Forelimb muscle (tissue), 1 donor: ENCODE results near the gene KCNG4. TPM values are rescaled to one million over a fixed set of nuclear protein-coding genes. Genes with fewer than 3 reads are reported as not detected.
"Not testable (repeated sequence)": the region's sequence is repeated elsewhere in the genome, so short reads cannot be mapped to it uniquely, and the experiment has no call there.

Source experiments
- DNase-seq: peaks from one replicate; pipeline ENCODE4 v3.0.0-alpha.2; 2013; ENCODE audit warnings: low read depth
- polyA plus RNA-seq: library from polyadenylated mRNA; unstranded; fragments of 120-200 nt; gene quantifications from one replicate; pipeline ENCODE4 v1.2.1, GENCODE V29; 2013; ENCODE audit not compliant: insufficient read length

Gene KCNG4
- polyA plus RNA-seq, 1 donor = 0.03 TPM

DNA sequence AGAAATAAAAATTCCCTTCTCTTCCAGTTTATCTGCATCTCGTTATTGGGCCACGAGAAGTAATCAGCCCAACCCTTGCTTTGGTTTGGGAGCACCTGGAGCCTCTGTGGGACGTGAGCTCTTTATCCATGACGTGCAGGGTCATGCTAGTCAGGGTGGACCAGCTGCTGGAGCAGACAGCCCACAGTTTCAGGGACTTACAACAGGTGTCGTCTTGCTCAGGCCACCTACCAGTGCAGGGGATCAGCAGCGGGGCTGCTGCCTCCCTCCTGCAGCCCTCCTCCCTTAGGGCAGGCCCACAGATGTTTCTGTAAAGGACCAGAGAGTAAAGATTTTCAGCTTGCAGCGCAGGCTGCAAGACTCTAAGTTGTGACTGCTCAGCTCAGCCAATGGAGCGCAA, 31.9 kb downstream of the KCNG4 start:
- DNase-seq = no peak

DNA sequence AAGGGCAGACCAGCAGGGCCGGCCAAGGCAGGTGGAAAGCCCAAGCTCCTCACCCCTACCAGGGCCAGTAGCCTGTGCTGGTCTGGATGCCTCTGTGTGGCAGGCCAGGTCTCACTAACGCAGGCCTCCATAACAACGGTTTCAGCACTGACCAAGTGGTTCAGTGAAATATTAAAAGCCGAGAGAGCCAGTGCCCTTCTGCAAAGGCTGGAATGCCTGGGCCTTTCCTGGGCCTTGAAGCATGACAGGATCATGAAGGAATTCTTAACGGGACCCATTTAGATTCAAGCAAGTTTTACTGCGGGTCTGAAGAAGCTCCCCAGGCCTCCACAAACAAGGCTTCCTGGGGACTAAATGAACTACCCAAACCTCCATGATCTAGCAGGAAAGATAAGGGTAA, 32.6 kb downstream of the KCNG4 start:
- DNase-seq = no peak

DNA sequence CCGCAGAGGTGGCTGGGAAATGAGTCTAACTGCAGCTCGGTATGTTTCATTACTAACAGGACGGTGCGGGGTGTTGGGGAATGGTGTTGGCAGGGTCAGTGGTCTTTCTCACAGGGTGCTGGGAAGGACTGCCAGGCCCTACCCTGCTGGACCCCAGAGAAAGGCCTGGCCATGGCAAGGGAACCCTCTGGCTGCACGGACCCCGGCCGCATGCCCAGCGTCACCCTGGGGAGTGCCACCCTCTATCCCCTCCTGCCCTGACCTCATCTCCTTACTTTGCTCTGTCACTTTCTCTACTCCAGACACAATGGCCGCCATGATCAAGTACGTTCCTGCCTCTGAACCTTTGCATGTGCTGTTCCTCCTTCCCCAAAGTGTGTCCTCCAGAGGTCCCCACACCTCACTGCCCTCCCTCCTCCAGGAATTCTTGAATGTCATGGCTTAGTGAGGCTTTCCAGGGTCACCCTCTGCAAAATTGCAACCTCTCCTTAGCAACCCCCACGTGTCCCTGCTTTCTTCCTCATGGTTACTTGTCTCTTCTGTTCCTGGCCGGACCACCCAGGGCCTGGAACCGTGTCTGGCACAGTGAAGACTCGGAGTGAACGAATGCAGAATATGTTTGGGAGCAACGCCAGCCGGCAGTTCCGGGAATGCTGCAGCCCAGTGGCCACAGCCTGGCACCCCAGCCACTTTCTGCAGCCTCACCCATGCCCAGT, 33.7 kb downstream of the KCNG4 start:
- no peak for DNase-seq

DNA sequence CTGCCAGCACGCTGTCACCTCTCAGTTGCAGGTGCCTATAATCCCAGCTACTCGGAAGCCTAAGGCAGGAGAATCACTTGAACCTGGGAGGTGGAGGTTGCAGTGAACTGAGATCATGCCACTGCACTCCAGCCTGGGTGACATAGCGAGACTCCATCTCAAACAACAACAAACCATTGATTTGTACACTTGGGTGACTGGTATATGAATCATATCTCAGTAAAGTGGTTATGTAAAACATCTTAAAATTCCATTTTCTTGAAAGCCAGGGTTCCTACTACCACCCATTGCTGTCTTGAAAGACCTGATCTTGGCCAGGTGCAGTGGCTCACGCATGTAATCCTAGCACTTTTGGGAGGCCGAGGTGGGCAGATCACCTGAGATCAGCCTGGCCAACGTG, 34.7 kb downstream of the KCNG4 start:
- DNase-seq = not testable (repeated sequence)

DNA sequence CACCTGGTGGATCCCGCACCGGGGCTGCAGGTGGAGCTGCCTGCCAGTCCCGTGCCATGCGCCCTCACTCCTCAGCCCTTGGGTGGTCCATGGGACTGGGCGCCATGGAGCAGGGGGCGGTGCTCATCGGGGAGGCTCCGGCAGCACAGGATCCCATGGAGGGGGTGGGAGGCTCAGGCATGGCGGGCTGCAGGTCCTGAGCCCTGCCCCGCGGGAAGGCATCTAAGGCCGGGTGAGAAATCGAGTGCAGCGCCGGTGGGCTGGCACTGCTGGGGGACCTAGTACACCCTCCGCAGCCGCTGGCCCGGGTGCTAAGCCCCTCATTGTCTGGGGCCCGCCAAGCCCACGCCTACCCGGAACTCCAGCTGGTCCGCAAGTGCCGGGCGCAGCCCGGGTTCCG, 35.3 kb downstream of the KCNG4 start:
- not testable (repeated sequence) for DNase-seq

DNA sequence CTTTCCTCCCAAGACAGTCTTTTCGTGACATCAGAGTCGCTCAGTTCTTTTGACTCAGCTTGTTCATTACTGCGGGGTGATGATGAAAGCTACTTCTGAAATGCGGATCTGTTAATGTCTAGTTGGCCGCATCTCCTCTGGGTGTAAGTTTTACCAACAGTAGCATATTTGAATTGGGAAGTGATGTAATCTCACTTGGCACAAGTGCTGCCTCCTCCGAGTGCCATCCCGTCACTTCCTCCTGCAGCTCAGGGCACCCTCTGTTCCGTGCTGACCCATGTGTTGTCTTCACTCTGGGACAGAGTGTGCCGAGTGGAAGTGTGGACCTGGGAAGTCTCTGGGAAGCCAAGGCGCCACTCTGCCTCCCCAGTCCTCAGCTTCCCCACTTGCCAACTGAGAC, 40.0 kb downstream of the KCNG4 start:
- no peak for DNase-seq

DNA sequence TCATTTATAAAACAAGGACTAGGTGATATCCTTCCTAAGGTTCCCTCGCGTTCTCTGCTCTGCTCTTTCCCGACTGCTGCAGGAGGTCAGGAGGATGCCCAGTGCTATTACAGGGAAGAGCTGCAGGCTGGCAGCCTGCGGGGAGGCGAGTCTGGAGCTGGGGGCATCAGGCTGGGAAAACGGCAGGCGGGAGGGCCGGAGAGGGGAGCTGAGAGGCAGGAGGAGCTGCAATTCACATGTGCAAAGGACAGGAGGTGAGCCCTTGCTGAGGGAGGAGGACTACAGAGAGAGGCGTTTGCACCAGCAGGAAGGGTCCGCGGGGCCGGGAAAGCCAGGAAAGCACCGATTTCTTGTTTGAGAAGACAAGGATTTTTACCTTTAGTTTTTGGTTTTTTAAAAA, 40.7 kb downstream of the KCNG4 start:
- no peak for DNase-seq

DNA sequence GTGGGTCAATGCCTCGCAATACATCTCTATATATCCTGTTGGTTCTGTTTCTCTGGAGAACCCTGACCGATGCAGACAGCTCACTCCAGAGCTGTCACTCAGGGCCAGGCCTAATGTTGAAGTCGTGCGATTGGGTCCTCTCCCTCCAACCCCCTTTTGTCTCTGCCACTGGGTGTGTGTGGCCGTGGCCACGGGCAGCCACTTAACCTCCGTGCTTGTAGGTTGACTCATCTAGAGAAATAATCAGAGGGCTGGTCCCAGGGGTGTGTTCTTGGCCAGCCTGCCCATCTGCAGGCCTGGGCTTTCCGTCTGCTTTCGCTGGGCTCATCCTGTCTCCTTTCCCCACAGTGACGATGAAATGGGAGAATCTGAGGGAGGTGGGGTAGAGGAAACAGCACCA, 41.4 kb downstream of the KCNG4 start:
- no peak for DNase-seq

DNA sequence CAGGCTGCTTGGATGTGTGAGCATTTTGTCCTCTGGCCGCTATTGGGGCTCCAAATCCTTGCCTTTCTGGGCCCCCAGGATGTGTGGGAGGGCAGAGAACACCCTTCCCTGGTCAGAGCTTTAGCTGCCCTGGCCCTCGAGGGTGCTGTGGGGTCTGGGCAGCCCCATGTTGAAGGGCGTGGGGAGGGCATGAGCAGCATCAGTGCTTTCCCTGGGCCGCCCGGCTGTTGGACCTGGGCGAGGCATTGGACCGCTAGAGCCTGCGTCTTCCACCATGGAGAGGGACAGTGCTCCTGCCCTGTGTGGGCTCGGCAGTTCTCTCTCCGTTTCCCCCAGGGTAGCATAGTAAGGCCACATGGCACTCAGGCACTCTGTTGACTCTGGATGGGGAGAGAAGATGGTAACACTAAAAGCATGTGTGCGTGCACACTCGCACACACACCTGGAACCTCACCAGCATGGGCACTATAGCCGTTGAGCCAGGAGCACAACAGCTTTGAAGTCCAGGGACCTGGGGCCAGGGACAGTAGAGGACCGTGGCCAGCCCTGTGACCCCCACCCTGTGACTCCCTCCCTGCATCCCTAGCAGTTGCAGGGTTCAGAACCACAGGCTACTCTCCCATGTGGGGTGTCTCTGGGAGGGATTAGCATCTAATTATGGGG, 42.2 kb downstream of the KCNG4 start:
- no peak for DNase-seq

DNA sequence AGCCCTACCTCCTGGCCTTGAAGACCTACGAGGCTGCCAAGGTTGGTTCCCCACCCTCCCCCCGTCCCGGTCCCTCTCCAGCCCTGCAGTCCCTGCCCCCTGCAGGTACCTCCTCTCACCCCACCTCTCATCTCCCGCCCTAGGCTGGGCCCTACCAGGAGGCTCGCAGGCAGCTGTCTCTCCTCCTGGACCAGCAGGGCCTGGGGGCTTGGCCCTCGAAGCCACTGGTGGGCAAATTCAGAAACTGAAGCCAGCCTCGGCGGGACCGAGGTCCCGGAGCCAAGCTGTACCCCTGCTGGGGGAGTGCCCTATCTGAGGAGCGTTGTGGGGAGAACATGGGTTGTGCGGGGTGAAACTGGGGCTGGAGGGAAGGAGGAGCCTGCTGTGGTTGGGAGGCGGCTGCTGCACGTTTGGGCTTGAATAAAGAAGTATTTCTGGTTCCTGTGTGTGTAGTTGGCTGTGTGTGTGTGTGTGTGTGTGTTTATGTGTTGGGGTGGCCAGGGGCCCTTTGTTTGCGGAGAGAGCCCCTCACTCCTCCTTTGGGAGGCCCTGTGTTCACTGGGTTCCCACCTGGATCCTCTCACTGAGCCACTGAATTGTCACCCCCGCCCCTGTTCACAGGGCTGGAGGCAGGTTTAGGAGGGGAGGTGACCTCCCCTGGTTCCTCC, 43.0 kb downstream of the KCNG4 start:
- DNase-seq = no peak

DNA sequence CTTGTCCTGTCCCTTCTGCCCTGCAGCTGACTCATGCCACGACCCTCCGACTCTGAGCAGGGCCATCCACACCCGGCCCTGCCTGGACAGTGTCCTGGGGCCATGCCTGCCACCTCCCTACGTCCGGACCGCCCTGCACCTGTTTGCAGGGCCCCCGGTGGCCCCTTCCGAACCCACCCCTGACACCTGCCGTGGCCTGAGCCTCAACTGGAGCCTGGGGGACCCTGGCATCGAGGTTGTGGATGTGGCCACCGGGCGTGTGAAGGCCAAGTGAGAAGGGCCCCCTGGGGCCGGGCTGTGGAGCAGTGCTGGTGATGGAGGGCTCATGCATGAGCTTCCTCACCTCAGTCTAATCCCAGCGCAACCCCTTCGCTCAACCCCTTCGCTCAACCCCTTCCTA, 43.7 kb downstream of the KCNG4 start:
- no peak for DNase-seq

DNA sequence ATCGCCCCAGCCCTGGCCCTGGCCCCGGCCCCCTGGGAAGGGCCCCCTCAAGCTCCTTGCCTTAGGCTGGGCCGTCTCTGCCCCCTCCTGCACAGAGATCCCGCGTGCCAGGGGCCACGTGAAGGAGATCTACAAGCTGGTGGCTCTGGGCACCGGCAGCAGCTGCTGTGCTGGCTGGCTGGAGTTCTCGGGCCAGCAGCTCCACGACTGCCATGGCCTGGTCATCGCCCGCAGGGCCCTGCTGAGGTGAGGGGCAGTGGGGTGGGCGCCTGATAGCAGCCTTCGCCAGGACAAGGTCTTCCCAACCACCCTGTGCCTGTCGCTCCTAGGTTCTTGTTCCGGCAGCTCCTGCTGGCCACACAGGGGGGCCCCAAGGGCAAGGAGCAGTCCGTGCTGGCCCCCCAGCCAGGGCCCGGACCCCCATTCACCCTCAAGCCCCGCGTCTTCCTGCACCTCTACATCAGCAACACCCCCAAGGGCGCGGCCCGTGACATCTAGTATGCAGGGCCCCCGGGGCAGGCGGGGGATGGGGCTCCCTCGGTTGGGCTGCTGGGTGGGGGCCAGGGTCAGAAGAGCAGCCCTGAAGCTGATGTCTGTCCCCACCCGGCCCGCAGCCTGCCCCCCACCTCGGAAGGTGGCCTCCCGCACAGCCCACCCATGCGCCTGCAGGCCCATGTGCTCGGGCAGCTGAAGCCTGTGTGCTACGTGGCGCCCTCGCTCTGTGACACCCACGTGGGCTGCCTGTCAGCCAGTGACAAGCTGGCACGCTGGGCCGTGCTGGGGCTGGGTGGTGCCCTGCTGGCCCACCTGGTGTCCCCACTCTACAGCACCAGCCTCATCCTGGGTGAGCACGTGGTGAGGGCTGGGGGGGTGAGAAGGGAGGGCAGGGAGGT, 44.4 kb downstream of the KCNG4 start:
- DNase-seq = no peak

DNA sequence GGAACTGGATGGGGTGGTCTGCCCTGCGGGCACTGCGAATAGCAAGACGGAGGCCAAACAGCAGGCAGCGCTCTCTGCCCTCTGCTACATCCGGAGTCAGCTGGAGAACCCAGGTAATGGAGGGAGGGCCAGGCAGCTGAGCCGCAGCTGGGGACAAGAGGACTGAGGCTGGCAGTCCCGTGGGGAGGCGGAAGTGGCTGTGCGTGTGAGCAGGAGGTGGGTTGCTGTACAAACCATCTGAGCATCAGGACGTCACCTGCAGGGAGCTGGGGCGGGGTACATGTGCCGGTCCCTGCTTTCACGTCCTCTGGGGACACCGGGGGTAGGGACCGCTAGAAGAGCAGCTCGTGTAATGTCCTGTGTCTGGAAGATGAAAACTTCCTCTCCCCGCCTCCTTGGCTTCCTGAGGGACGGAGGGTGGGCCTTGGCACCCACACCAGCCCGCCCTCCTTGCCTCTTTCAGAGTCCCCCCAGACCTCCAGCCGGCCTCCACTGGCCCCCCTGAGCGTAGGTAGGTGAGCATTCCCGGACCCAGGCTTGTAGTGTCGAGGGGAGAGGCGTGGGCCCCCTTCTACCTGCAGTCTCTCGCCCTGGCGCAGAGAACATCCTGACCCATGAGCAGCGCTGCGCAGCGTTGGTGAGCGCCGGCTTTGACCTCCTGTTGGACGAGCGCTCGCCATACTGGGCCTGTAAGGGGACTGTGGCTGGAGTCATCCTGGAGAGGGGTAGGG, 45.2 kb downstream of the KCNG4 start:
- DNase-seq = no peak

DNA sequence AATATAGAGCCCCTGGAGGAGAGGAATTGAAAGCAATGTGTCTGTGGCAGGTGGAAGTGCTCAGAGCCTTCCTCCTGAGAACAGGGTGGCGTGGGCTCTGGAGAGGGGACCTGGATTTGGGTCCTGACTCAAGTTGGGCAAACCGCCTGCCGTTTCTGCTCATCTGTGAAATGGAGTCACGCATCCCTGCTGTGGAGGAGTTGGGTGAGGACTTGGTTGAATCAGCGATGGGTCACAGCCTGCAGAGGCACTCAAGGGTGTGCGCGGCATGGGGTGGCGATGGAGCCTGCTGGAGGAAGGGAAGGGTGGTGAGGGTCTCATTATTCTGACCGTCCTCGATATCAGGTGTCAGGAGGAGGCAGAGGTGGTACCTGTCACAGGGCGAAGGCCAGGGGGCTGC, 45.8 kb downstream of the KCNG4 start:
- DNase-seq = no peak

DNA sequence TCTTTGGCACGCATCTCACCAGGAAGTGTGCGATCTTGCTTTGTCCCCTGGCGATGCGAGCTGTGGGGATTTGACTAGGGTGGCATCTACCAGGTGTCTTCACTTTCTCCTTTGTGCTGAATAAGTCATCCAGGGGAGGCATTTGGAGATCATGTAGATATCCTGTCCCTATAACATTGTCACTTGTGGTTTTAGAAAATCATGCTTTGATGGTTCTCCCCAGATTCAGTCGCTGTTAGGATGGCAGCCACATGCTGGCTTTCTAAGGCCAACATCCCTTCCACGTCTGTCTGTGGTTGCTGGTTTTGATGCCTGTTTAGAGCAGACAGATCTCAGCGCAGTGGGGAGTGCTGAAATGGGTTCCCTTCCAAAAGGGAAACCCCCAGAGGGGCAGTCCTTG, 46.3 kb downstream of the KCNG4 start:
- no peak for DNase-seq

DNA sequence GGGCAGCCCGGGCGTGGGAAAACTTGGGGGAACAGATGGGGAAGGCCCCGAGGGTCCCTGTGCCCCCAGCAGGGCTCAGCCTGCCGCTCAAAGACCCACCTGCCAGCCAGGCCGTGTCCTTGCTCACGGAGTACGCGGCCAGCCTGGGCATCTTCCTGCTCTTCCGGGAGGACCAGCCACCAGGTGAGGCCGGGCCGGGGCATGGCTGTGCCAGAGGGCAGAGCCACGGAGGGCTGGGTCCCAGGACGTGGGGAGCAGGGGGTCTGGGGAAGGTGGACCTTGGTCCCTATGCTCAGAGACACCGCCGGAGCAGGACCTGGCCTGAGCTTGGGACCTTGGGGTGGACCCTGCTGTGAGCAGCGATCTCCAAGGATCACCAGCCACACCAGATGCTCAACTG, 48.3 kb downstream of the KCNG4 start:
- no peak for DNase-seq

DNA sequence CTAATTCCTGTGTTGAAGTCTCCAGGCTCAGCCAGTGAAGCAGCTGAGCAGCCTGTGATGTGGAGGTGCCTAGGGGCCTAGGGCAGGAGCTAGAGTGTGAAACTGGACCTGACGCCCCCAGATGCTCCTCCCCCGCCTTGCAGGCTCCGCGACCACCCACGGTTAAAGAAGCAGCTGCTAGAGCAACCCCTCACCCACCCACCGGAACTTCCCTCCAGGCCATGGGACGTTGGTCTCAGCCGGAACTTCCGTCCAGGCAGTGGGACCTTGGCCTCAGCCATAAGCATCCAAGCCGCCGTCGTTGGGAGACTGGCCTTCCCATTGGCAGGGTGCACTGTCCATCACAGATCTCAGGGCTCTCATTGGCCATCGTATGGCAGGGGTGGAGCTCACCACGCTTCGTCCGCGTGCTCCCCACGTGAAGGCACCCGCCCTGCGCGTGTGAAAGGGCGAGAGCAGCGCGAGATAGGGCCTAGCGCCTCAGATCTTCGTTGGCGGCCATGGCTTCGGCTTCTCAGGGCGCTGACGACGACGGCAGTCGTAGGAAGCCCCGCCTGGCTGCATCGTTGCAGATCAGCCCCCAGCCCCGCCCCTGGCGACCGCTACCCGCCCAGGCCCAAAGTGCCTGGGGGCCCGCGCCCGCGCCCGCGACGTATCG, 49.0 kb downstream of the KCNG4 start, which contains the start of gene ADAD2:
ADAD2 (plus strand) TSS at position 427 of the 658 bp plus-strand sequence; CDS start at position 501, 74 bp downstream.
- no peak for DNase-seq

DNA sequence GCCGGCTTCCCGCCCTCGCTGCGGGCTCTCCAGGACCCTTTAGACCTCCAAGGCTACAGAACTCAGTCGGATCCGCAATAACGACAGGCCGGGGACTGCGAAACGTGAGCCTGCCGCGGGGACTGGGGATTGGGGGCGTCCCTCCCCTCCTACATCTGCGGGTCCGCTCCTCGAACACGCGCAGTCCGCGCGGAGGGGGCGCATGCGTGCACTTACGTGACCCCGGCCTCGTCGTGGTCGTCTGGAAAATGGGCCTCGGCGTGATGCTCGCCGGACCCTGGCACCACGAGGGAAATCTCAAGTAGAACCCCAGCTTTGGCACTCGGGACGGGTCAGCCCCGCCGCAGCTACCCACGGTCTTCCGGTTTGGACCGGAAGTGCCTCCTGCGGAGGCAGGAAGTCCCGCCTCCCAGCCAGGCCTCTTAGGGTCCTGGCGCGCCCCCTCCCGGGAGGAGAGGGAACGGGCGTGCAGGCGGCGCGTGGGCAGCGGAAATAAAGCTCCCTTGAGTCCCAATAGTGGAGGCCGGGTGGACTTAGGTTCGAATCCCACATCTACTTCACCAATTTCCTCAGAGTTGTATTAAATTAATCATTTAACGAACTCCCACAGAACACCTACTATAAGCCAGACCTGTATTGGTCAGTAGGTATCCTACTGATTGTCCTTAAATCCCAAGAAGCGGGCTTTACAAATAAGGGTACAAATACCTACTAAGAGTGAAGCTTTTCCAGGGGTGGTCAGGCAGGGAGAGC, 53.0 kb downstream of the KCNG4 start, which contains the start of gene TAF1C:
TAF1C (minus strand) TSS at position 373 of the 753 bp plus-strand sequence. CDS start 2,069 bp downstream, outside the sequence.
- DNase-seq = peak; percentile 81

DNA sequence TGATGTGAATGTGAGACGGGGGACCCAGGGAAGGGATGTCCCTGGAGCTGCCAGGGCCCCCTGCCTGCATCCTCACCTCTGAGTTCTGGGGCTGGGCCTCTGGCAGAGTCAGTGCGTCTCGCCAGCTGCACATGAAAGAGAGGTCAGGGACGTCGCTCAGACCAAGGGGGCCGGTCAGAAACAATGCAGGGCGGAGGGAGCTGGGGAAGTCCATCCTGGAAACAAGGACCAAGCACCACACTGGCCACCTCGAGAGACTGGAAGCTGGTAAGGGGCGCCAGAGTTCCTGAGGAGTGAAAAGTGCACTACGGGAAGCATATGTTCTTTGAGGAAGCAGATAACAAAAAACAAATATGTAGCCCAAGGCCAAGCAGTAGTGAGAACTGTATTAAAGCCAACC, 55.0 kb downstream of the KCNG4 start:
- DNase-seq = no peak
